NCI-H2081 treated with DMSO at 0.1 percent for 48 hours (cell line): Measurements from ENCODE around the gene WDR70.
"Not testable (repeated sequence)": the region's sequence is repeated elsewhere in the genome, so short reads cannot be mapped to it uniquely, and the experiment has no call there.

ENCODE experiments used
- DNase-seq: peaks from one replicate; lab custom pipeline; 2025; lab: John Stamatoyannopoulos, UW

Gene WDR70

DNA sequence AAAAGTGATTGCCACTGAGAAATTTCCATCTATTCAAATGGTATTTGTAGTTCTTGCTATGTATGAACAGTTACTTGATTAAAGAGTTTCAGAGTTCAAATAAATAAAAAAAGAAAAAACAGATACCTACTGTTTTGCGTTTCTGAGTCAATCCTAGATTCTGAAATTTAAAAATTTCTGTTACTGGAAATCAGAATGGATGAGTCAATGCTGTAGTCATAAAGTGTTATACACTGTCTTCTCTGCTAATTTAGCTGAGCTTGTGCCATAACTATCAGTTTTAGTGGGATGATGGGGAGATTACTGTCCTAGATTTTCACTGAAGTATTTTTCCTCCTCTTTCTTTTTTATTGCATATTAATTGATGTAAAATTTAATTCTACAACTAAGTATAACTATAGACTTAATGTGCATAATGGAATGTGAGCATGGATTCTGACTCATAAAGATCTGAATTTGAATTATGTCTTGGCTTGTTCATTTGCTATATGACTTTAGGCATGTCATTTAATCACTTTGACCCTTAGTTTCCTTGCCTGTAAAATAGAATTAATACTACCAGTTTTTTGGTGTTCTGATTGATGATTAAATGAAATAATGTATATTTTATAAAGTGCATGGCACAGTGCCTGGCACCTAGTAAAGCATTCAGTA lies 75.4 kb downstream of the WDR70 start:
- not testable (repeated sequence) for DNase-seq

DNA sequence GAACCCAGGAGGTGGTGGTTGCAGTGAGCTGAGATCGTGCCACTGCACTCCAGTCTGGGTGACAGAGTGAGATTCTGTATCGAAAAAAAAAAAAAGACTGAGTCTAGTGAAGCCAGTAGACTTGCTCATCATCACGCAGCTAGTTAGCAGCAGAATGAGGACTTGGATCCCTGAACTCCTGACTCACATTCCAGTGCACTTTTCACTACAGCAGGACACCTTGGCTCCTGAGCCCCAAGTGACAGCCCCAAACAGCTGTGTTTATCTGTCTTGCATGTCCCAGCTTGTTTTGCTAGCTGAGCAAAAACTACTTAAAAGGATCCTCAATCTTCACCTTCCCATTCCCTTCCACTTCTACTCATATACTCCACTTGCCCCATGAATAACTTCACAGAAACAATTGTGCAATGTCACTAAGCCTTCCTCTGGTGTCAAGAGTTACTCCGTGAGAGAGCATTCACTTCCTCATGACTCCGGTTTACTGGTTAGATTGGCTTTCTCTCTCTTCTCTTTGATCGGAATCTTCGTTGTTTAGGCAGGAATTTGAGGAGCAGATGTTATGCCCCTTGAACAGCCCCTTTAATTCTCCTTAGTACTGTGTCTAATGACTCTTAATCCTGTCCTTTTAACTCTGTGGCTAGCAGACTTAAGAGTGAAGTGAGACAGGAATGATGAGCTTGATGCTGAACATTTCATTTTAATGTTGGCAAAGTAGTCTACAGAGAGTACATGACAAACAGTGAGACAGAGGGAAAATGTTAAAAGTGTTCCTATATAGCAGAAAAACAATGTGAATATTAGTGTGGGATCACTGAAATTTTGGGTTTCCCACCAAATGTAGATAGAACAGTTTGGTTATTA lies 84.3 kb downstream of the WDR70 start:
- not testable (repeated sequence) for DNase-seq

DNA sequence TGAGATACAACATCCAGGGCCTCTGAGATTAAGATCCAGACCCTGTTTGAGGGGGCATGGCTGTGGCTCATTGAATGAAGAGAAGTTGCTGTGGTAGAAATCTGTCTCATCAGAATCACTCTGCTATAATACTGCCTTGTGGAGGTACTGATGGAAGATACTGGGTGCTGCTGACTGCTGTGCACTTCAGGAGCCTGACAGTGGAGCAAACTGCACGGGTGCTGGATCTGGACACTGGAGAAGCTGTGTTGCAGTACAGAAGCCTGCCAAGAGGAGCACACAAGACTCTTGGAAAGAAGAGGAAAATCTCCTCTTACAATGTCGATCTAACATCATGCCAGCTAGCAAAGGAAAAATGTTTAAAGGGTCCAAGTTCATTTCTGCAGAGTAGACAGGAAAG lies 85.5 kb downstream of the WDR70 start:
- not testable (repeated sequence) for DNase-seq

DNA sequence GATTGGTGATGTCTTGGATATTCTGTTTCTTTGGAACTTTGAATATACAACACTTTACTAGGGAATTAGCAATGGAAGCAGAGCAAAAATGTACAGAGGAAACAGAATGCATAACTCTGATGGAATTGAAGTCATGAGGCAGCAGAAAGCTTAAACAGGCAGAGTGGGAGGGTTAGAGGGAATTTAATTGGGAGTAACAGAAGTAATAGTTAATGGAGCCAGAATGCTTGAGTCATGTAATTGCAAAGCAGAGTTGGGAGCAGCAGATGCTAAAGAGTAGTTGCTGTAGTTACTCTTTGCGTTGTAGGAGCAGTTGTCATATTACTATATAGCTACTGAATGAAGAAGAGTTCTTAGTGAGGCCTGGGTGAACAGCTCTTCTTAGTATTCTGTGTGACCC lies 90.3 kb downstream of the WDR70 start:
- DNase-seq = not testable (repeated sequence)

DNA sequence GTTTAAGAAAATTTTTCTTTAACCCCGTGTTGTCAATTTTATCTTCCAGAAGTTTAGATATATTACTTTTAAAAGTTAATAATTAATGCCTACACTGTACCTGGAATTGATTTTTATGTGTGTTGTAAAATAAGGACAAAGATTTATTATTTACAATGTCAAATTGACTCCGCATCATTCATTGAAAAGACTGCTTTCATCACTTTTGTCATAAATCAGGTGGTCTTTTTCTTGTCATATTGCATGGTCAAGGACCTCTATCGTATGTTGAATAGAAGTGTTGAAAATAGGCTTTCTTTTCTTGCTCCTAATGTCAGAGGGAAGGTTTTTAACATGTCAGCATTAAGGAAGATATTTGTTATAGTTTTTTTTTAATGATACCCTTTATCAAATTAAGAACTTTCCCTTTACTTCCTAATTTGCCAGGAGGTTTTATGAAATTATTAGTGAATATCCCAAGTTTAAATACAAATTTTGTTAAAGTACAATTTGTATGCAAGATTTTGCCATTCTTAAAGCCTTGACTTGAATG lies 92.6 kb downstream of the WDR70 start:
- DNase-seq = no peak

DNA sequence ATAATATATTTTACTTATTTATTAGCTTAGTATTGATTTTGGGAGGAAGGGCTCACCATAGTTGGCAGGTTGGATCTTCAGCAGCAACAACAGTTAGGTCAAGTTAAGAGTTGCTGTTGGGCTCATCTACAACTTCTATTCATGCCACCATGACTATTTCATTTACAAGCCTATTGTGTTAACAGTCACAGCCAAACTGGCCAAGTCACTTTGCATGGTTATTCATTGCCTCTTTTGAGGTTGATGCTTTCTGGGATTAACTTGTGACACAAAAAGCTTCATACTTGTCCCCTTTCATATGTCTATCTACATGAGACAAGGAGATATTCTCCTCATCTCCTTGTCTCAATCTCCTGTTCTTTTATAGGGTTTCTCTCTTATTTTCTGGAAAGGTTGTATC lies 98.3 kb downstream of the WDR70 start:
- DNase-seq = no peak

DNA sequence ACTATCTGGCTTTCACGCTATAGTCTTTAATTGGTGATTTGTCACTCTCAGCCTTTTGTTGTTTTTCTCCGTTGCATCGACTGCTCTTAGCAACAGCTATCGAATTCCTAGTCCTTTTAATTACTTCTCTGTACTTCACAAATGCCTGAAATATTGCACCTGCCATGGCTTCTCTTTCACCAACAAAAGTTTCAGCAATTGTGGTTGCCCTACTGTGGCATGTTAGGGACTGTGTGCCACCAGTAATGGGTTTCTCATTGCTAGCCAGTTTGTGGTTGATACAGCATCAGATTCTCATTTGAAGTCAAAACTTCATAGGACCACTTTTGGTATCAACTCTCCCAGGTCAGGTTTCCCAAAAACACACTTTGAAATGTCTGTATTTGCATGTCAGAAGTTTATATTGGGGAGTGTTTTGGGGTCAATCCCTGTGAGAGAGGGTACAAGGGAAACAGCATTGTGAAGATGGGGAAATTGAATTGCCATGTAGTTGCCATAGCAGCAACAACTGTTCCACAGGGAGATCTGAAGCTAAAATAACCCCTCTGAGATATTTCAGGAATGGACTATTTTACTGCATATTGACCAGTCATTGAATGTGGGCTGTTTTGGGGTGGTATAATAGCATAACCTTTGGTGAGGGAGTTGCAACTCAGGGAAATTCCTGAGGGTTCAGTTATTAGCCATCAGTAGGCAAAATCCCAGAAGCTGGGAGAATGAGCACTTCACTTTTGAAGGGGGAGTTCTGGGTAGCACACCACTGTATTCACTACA lies 99.2 kb downstream of the WDR70 start:
- DNase-seq = no peak

DNA sequence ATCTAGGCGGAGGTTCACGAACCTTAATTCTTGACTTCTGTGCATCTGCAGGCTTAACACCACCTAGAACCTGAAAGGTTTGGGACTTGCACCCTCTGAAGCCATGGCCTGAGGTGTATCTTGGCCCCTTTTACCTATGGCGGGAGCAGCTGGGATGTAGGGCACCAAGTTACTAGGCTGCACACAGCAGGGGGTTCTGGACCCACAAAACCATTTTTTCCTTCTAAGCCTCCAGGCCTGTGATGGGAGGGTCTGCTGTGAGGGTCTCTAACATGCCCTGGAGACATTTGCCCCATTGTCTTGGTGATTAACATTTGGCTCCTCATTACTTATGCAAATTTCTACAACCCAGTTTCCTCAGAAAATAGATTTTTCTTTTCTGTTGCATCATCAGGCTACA lies 102.3 kb downstream of the WDR70 start:
- not testable (repeated sequence) for DNase-seq

DNA sequence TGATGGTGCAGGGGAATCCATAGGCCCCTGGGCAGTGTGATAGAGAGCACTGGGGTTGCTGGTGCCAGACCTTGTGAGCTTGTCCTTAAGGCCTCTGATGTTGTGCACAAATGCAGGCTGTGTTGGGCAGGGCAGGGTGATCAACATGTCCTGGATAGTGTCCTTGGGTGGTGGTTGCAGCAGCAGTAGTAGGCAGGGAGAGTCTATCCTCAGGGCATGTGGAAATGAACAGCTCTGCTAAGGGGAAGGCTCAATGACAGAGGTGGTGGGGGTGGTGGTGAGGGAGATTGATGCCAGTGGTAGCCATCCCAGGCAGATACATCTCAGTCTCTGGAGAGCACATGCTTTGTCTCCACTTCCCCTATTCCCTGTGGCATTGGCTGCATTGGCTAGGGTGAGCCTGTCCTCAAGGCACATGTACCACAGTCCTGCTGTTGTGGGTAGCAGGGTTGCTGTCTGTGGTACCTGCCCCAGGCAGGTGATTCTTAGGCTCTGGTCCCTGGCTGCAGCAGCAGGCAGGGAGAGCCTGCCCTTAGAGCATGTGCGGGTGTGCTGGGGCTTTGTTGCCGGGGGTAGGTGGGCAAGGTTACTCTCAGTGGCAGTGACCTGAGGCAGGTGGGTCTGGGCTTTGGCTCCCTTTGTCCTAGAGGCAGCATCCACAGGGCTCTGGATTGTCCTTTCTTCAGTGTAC lies 111.1 kb downstream of the WDR70 start:
- no peak for DNase-seq

DNA sequence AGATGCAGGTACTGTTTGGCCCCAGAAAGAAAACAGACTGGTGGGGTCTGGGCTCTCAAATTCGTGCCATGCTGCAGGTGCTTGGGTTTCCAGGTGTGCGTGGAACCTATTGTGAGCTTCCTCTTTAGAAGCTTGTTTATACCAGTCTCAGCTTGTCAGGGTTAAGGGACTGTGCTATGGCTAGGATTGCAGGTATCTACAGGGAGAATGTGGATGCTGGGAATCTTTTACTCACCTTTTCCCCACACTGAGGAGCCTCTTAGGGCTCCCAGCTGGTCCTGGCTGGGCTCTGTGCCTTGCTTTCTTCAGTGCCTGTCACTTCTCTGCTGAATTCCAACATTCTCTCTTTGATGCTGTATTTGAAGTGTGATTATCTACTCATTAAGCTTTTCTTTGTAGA lies 111.8 kb downstream of the WDR70 start:
- no peak for DNase-seq

DNA sequence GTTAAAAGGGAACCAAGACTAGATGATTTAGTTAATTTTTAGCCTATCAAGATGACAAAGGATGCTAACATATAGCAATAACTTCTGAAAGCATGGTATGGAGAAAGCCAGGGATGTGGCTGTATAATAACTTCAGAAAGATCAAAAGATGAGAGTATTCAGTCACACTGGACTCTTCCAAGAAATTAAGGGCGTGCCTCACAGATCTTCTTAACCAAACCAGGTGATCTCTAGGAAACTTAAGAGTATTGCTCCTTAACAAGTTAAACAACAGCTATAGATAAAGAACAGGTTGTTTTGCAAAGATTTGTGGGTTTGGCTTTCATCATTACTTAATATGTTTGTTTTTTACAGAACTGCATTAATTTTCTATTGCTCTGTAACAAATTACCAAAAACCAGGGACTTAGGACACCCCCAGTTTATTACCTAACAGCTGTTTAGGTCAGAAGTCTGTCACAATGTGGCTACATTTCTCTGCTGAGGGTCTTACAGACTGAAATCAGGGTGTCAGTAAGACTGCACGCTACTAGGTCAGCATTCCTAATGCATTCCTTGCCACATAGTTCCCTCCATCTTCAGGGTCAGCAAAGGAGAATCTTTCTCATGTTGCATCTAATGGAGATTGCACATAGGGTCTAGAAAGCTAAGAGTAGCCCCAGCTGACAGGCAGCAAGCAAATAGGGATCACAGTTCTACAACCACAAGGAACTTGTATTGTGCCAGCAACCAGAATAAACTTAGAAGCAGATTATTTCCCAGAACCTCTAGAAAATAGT lies 113.8 kb downstream of the WDR70 start:
- DNase-seq = no peak

DNA sequence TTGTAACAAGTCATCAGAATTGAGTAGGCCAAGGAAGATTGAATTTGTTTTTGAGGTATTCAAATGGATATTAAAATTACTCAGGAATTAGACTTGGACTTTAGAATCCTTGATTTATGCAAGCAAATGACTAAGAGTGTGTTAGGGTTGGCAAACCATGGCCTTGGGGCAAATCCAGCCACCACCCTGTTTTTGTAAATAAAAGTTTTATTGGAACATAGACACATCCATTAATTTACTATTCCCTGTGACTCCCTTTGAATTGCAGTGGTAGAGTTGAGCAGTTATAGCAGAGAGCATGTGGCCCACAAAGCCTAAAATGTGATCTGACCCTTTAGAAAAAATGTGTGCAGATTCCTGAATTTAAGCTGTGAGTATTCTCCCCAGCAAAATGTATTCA lies 115.6 kb downstream of the WDR70 start:
- no peak for DNase-seq

DNA sequence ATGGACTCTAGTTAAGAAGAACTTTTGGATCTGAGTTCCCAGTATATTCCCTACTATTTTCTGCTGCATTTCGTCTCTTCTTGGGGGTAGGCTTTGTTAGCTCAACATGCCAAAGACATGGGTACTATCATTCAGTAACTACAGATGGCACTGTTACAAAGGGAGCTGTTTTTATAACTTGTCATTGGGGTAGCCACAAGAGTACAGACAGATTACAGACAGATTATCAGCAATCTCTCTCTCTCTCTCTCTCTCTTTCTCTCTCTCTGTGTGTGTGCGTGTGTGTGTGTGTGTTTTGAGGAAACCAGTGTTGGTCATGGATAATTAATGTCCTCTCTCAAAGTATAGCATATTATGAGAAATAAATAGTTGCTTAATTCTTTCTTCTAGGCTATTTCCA lies 116.1 kb downstream of the WDR70 start:
- no peak for DNase-seq

DNA sequence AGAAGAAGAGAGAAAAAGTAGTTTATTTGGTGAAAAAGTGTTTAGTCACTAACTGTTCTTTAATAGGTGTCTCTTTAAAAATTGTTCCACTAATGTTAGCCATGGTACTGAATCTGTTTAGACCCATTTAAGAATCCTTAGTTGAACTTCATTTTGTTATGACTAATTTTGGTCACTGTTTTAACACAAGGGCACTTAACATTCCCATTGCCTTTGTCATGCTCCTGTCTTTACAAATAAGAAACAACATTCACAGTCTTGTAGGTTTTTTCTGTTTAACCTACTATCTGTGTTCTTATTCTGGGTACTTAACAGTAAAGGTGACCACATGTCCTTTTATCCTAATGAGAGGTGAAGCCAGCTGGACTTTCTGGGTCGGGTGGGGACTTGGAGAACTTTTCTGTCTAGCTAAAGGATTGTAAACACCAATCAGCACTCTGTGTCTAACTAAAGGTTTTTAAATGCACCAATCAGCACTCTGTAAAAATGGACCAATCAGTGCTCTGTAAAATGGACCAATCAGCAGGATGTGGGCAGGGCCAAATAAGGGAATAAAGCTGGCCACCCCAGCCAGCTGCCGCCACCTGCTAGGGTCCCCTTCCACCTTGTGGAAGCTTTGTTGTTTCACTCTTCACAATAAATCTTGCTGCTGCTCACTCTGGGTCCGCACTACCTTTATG lies 116.7 kb downstream of the WDR70 start:
- no peak for DNase-seq

DNA sequence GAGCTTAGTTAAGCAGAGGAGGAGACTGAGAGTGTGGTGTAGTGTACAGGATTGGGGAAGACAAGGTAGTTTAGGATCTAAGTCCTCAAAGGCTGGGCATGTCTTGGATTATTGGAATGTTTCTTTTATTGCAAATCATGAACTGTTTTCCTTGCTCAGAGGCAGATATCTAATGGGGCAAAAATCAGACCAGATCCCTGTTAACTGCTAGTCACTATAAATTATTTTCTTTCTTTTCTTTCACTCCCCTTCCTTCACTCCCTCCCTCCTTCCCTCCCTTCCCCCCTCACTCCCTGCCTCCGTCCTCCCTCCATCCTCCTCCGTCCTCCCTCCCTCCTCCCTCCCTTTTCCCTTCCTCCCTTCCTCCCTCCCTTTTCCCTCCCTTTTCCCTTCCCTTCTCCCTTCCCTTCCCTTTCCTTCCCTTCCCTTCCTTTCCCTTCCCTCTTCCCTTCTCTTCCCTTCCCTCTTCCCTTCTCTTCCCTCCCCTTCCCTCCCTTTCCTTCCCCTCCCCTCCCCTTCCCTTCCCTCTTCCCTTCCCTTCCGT lies 117.9 kb downstream of the WDR70 start:
- DNase-seq = no peak

DNA sequence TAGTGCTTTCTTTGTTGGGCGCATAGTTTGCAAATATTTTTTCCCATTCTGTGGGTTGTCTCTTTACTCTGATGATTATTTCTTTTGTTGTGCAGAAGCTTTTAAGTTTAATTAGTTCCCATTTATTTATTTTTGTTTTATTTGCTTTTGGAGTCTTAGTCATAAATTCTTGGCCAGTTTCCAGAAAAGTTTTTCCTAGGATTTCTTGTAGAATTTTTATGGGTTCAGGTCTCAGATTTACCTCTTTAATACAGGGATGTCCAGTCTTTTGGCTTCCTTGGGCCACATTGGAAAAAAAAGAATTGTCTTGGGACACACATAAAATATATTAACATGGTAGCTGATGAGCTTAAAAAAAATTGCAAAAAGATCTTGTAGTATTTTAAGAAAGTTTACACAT lies 122.0 kb downstream of the WDR70 start:
- DNase-seq = no peak

DNA sequence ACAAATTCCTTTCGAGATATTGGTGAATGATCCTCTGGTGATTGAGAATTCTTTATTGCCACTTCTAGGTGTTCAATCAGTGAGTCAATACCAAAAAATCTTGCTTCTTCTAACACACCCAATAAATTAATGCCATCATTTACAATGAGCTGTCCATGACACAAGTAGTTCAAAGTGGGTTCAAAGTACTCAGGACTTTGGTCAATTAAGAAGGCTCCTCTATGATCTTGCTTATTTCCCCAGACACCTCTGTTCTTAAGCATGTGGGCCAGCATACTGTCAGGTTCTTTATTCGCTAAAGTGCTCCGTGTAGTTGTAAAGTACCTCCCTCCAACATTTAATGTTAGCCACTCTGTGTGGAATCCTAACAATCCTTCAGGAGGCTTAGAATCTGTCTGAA lies 127.1 kb downstream of the WDR70 start:
- no peak for DNase-seq

DNA sequence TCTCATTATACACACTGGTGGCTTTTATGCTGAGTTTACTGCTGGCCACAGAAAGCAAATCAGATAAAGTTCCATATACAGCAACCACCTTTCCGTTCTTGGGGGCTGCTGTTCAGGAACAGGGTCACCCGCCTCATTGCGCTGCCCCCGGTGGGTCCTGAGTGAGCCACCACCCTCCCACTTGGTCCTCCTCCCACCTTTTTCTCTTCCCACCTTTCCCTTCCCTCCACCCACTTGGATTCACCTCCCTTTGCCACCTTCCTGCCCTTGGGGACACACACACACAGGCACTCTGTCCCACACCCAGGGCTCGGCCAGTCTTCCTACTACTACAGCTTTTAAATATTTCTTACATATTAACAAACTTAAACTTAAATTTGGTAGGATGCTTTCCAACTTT lies 127.6 kb downstream of the WDR70 start:
- DNase-seq = no peak

DNA sequence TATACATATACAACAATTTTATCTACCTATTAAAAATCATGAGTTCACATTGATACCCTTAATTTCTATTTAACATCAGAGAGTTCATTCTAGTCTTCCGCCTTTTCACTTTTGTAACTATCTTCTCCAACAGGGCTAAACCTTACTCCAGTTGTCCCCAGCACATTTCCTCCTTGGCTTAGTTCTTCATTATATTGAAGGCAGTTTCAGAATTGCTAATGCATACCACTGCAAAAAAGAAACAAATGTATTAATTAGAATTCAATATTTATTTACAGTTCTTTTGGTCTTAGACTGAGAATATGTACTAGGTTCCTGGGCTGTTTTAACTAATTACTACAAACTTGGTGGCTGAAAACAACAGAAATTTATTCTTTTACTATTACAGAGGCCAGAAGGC lies 132.5 kb downstream of the WDR70 start:
- DNase-seq = no peak

DNA sequence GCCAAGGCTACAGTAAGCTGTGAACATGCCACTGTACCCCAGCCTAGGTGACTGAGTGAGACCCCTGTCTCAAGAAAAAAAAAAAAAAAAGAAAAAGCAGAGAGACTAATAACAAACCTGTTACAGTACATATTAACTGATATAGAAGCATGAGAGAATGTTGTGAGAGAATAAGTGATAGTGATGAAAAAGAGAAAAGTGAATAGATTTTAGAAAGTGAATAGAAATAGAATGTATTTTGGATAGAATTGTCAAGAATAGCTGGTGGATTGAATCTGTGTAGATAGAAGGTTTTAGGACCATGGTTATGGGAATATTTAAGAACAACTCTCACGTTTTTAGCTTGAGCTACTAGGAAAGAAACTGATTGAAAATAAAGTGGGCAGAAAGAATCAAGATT lies 135.8 kb downstream of the WDR70 start:
- DNase-seq = no peak
